ENCODE measurements around the gene SLC6A3. TPM values are rescaled to one million over a fixed set of nuclear protein-coding genes. Genes with fewer than 3 reads are reported as not detected.

Gene SLC6A3
- total RNA-seq, 1 experiment from 2014 or later: 0.05 TPM

DNA sequence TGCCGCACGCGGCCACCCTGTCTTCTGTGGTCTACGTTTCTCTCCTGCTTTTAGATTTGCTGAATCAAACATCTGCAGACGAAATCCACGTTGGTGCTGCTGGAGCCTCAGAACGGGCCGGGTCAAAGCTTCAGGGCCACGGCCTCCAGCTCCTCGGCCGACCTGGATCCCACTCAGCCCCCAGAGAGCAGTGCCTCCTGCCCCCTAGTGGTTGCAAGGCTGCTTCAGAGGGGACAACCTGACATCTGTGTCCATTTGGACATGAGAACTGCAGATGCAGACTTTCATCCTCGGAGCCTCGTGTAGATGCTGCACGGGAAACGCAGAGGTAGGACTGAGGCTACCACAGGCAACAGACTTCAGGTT is 23.0 kb upstream of the SLC6A3 start:
- no peak overlapping the region for H3K4me3 ChIP-seq (ENCODE audit: low read depth in 2 of 2, low read length in 2 of 2)
- H3K4me1 ChIP-seq (ENCODE audit: control insufficient read depth, insufficient read depth, low read length): no peaks in the 10 kb centered on the region
- H3K27ac ChIP-seq (ENCODE audit: low read length): no peak overlapping the region
- TF ChIP-seq POLR2AphosphoS5 (IDR thresholded peaks at IDR 0.05; ENCODE audit: low read depth, low read length) (no peak), SIN3A (IDR thresholded peaks at IDR 0.05; ENCODE audit: borderline replicate concordance, insufficient read depth, low read depth, low read length) (no peak), CTCF (IDR thresholded peaks at IDR 0.05) (no peak; the same call in 1 of the 2 replicates)
- no peak for DNase-seq (ENCODE audit: low read depth, low spot score)
- intact Hi-C loops (cut with micrococcal nuclease; ENCODE audit: unreplicated experiment) (no loop called here), in situ Hi-C loops (cut with HindIII; ENCODE audit: low pct_unique_long_range_greater_than_20kb, low sequenced_read_pairs) (no loop called here)
- no peaks in the 10 kb centered on the region for H3K27me3 ChIP-seq (ENCODE audit: control insufficient read depth, insufficient read depth, low read length)
- no peaks in the 10 kb centered on the region for H3K36me3 ChIP-seq (ENCODE audit: control insufficient read depth, insufficient read depth, low read length)
- H3K9me3 ChIP-seq (ENCODE audit: control insufficient read depth, insufficient read depth, low read depth, low read length): no peaks in the 10 kb centered on the region
- BruUV-seq (replicated peaks): no TSS peak
- no peak for ATAC-seq
- POLR2A ChIA-PET: no interaction called here
- CTCF ChIA-PET: no interaction called here

DNA sequence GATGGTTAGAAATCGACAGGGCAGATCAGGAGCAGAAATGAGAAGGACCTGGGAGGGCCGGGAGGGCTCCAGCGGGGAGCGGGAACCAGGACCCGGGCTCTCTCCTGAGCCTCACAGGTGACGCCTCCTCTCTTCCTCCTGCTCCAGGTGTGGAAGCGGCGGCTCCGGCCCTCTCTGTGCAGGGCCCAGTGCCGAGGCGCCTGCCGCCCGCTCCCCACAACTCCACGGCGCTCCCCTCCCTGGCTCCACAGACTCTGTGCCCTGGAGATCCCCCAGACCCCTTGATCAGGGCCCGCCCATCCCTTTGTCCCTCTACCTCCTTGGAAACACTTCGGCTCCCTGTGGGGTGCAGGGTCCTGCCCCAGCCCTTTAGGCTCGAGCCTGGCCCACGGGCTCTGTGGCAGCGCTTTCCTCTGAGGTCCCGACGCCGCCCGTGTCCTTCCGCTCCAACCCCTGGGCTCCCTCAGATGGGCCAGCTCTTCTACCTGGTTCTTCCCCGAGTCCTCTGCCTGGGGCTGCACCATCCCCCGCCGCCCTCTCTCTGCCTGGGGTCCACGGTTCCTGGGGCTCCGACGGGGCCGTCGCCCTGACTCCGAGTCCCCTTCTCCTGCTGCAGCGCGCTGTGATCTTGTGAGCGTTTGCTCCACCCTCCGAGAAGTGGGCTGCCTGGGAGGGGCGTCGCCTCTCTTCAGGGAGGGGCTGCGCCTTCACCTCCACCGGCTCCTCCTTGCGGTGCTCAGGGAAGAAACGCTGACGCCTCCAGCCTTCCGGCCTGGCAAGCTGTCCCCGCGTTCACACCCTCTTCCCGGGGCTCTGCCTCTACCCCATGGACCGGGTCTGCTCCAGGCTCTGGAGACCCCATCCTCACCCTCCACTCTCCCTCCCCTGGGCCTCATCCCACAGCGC is 22.4 kb upstream of the SLC6A3 start:
- Histone ChIP-seq H3K9me3 (ENCODE audit: control insufficient read depth, insufficient read depth, low read depth, low read length) (no peaks in the 10 kb centered on the region), H3K36me3 (ENCODE audit: control insufficient read depth, insufficient read depth, low read length) (peaks cover 2% of the 10 kb centered on the region; the same call in 1 of the 2 replicates), H3K27ac (ENCODE audit: low read length) (no peak overlapping the region), H3K27me3 (ENCODE audit: control insufficient read depth, insufficient read depth, low read length) (no peaks in the 10 kb centered on the region), H3K4me1 (ENCODE audit: control insufficient read depth, insufficient read depth, low read length) (no peaks in the 10 kb centered on the region), H3K4me3 (ENCODE audit: low read depth in 2 of 2, low read length in 2 of 2) (no peak overlapping the region)
- ATAC-seq (no peak), DNase-seq (ENCODE audit: low read depth, low spot score) (no peak)
- intact Hi-C loops (cut with micrococcal nuclease; ENCODE audit: unreplicated experiment) (no loop called here), in situ Hi-C loops (cut with HindIII; ENCODE audit: low pct_unique_long_range_greater_than_20kb, low sequenced_read_pairs) (no loop called here)
- no TSS peak for BruUV-seq (replicated peaks)
- CTCF ChIA-PET: no interaction called here
- TF ChIP-seq SIN3A (IDR thresholded peaks at IDR 0.05; ENCODE audit: borderline replicate concordance, insufficient read depth, low read depth, low read length): no peak
- no peak for TF ChIP-seq TCF7L2 (IDR thresholded peaks at IDR 0.05; ENCODE audit: low read depth, low read length)
- TF ChIP-seq POLR2AphosphoS5 (IDR thresholded peaks at IDR 0.05; ENCODE audit: low read depth, low read length): no peak
- TF ChIP-seq, protein P1, sequence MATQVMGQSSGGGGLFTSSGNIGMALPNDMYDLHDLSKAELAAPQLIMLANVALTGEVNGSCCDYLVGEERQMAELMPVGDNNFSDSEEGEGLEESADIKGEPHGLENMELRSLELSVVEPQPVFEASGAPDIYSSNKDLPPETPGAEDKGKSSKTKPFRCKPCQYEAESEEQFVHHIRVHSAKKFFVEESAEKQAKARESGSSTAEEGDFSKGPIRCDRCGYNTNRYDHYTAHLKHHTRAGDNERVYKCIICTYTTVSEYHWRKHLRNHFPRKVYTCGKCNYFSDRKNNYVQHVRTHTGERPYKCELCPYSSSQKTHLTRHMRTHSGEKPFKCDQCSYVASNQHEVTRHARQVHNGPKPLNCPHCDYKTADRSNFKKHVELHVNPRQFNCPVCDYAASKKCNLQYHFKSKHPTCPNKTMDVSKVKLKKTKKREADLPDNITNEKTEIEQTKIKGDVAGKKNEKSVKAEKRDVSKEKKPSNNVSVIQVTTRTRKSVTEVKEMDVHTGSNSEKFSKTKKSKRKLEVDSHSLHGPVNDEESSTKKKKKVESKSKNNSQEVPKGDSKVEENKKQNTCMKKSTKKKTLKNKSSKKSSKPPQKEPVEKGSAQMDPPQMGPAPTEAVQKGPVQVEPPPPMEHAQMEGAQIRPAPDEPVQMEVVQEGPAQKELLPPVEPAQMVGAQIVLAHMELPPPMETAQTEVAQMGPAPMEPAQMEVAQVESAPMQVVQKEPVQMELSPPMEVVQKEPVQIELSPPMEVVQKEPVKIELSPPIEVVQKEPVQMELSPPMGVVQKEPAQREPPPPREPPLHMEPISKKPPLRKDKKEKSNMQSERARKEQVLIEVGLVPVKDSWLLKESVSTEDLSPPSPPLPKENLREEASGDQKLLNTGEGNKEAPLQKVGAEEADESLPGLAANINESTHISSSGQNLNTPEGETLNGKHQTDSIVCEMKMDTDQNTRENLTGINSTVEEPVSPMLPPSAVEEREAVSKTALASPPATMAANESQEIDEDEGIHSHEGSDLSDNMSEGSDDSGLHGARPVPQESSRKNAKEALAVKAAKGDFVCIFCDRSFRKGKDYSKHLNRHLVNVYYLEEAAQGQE (IDR thresholded peaks at IDR 0.05; ENCODE audit: insufficient read depth in 1 of 2, low read depth in 2 of 2, low read length in 1 of 2): no peak
- TF ChIP-seq CTCF (IDR thresholded peaks at IDR 0.05): no peak
- POLR2A ChIA-PET: no interaction called here

Data from Panc1 (cell line).